SH-SY5Y (cell line): Measurements from ENCODE around the gene ZDHHC21.

Experiments
- GATA2 ChIP-seq: IDR thresholded peaks from 2 replicates; pipeline ENCODE4 v1.6.1; 2011; ENCODE audit warnings: mild to moderate bottlenecking, low read depth, low read length
- GATA3 ChIP-seq: IDR thresholded peaks from 2 replicates; pipeline ENCODE4 v1.6.1; 2011; ENCODE audit warnings: low read depth, mild to moderate bottlenecking, low read length, moderate library complexity

- TF ChIP-seq GATA3 (no peak), GATA2 (no peak)
These were observed 101.8 kb downstream of the ZDHHC21 start for GRCh38 chr9:14591411-14591810.
